Measurements from ENCODE around the gene NADSYN1. TPM values are rescaled to one million over a fixed set of nuclear protein-coding genes. Genes with fewer than 3 reads are reported as not detected.

Gene NADSYN1
- total RNA-seq, 2 donors from 2014 or later, result 45.7 to 71.2 TPM

GRCh38 chr11:71548120-71548519 lies 95.1 kb downstream of the NADSYN1 start, which contains the start of gene KRTAP5-9:
KRTAP5-9 (plus strand) TSS chr11:71548420; CDS start chr11:71548658, 238 bp downstream.
- H3K4me1 ChIP-seq, result no peaks in the 10 kb centered on the region
- ATAC-seq (no peak), DNase-seq (no peak)
- 77 to 88% methylated on average over 5 of the region's 5 CpGs for WGBS, 2 donors
- H3K9me3 ChIP-seq, result no peaks in the 10 kb centered on the region
- H3K36me3 ChIP-seq (replicated peaks in 1 of 2; ENCODE audit: insufficient read depth in 1 of 2, low read depth in 2 of 2), result no peaks in the 10 kb centered on the region
- no peaks in the 10 kb centered on the region for H3K27me3 ChIP-seq
- H3K27ac ChIP-seq, result no peak within 1 kb of the TSS
- H3K4me3 ChIP-seq, result no peak within 1 kb of the TSS
- TF ChIP-seq CTCF (IDR thresholded peaks at IDR 0.05) (no peak), POLR2A (IDR thresholded peaks at IDR 0.05) (no peak)
- intact Hi-C loops (cut with DNase I), result no loop called here

GRCh38 chr11:71548716-71549151 lies 95.7 kb downstream of the NADSYN1 start:
- WGBS, 2 donors, result 77% methylated on average over 5 of the region's 5 CpGs; no CpG with 5 or more reads in 1 of the 2 donors
- TF ChIP-seq POLR2A (IDR thresholded peaks at IDR 0.05), result no peak
- TF ChIP-seq CTCF (IDR thresholded peaks at IDR 0.05), result no peak

More at GRCh38 chr11:71548716-71549151, 95.7 kb downstream of the NADSYN1 start:
- Histone ChIP-seq H3K4me1 (no peaks in the 10 kb centered on the region), H3K27ac (no peak overlapping the region), H3K9me3 (no peaks in the 10 kb centered on the region), H3K4me3 (no peak overlapping the region), H3K36me3 (replicated peaks in 1 of 2; ENCODE audit: insufficient read depth in 1 of 2, low read depth in 2 of 2) (no peaks in the 10 kb centered on the region), H3K27me3 (no peaks in the 10 kb centered on the region)
- intact Hi-C loops (cut with DNase I), result no loop called here
- DNase-seq (no peak), ATAC-seq (no peak)

Small RNA genes lying within 50 kb of the gene (microRNA-seq; reads per million reads assigned to microRNA genes)
- 0 reads per million in 2 donors for gene MIR6754 (ENCODE audit: borderline number of aligned reads in 2 of 2, borderline replicate concordance in 2 of 2)

Small RNA genes lying within 50 kb of the gene (small RNA-seq; reads per million reads assigned to genes)
- not detected for gene MIR6754

Other genes with a start within 250 kb of the NADSYN1 start
- 10 to 100 TPM; 44.4 to 94.9 TPM for gene SHANK2, start 200.6 kb upstream of the NADSYN1 start, total RNA-seq
- gene DHCR7, start 4.8 kb upstream of the NADSYN1 start, total RNA-seq, result 10 to 100 TPM; 15.8 to 16.2 TPM
- not detected for gene KRTAP5-7, start 74.1 kb downstream of the NADSYN1 start, total RNA-seq
- gene KRTAP5-8, start 84.8 kb downstream of the NADSYN1 start, total RNA-seq, result not detected
- 1 to 10 TPM in 1 of 2 donors, not detected in 1; 3.0 TPM for gene KRTAP5-9, start 95.2 kb downstream of the NADSYN1 start, total RNA-seq
- gene KRTAP5-10, start 112.4 kb downstream of the NADSYN1 start, total RNA-seq, result not detected
- gene KRTAP5-11, start 129.7 kb downstream of the NADSYN1 start, total RNA-seq, result not detected

Data from body of pancreas (tissue), 4 donors.